ENCODE data around the gene CPNE9.

GRCh38 chr3:9745521-9745920 is 41.9 kb downstream of the CPNE9 start:
- TF ChIP-seq HDGF (IDR thresholded peaks at IDR 0.05; ENCODE audit: borderline replicate concordance) (no peak), SP1 (IDR thresholded peaks at IDR 0.05) (no peak), SUZ12 (IDR thresholded peaks at IDR 0.05) (no peak), LEF1 (IDR thresholded peaks at IDR 0.05; ENCODE audit: borderline replicate concordance) (no peak), TARDBP (IDR thresholded peaks at IDR 0.05) (no peak), CTBP1 (IDR thresholded peaks at IDR 0.05; ENCODE audit: borderline replicate concordance) (no peak), ZNF384 (IDR thresholded peaks at IDR 0.05) (no peak)
